ENCODE results near the gene SNED1. TPM values are rescaled to one million over a fixed set of nuclear protein-coding genes. Genes with fewer than 3 reads are reported as not detected.
A peak's percentile ranks its signal among the peaks of the same experiment; 100 is the strongest.

SNED1 gene
- total and polyA plus RNA-seq, 7 donors = 0.69 to 37.1 (median 8.3) TPM

DNA sequence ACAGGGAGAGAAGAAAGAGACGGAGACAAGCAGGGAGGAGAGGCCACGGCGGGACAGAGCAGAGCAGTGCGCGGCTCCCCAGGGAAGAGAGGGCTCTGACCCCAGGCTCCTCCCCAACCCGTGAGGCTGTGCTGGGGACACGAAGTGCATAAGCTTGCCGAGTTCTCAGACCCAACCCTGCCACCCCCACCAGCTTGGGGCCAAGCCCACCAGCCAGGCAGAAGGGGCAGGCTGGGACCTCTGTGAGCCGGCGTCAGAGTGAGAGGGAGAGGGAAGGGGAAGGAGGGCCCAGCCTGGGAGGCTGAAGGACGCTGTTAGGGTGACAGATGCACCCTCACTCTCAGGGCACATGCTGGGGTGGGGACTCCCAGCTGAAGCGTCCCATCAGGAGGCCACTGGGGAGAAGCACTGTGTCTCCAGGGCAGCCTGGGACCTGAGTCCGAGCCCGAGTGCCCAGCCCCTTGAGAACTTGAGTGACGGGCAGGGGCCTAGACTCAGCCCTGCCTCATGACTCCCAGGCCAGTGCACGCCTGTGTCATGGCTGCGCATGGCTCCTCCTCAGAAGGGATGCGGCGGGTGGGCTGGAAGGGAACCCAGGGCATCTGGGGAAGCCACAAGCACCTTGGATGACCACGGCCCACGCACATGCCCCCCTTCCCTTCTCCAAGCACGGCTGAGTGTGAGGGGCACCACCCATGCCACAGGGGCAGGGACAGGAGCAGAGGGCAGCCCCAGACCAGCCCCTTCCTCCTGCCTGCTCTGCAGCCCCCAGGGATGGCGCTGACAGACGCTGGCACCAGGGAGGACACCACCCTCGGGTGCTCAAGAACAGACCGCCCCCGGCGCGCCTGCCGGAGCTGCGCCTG is 72.6 kb downstream of the SNED1 start:
- no peaks in the 10 kb centered on the region for H3K9me3 ChIP-seq
- peaks cover 4 to 15% (median 10%) of the 10 kb centered on the region in 4 donors for H3K36me3 ChIP-seq
- peak; percentile 56 for DNase-seq
- 83% methylated on average over 31 of the region's 31 CpGs for WGBS, 2 donors
- TF ChIP-seq POLR2A (IDR thresholded peaks at IDR 0.05) (no peak), EP300 (IDR thresholded peaks at IDR 0.05) (no peak), POLR2AphosphoS5 (IDR thresholded peaks at IDR 0.05) (no peak)
- TF ChIP-seq, protein P1, sequence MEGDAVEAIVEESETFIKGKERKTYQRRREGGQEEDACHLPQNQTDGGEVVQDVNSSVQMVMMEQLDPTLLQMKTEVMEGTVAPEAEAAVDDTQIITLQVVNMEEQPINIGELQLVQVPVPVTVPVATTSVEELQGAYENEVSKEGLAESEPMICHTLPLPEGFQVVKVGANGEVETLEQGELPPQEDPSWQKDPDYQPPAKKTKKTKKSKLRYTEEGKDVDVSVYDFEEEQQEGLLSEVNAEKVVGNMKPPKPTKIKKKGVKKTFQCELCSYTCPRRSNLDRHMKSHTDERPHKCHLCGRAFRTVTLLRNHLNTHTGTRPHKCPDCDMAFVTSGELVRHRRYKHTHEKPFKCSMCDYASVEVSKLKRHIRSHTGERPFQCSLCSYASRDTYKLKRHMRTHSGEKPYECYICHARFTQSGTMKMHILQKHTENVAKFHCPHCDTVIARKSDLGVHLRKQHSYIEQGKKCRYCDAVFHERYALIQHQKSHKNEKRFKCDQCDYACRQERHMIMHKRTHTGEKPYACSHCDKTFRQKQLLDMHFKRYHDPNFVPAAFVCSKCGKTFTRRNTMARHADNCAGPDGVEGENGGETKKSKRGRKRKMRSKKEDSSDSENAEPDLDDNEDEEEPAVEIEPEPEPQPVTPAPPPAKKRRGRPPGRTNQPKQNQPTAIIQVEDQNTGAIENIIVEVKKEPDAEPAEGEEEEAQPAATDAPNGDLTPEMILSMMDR (IDR thresholded peaks at IDR 0.05) = no peak
- no peak overlapping the region for H3K27ac ChIP-seq
- no peak overlapping the region for H3K4me3 ChIP-seq
- H3K27me3 ChIP-seq = peaks cover 0 to 29% (median 18%) of the 10 kb centered on the region in 3 donors
- intact Hi-C loops (cut with DNase I) = no loop called here
- H3K4me1 ChIP-seq = no peaks in the 10 kb centered on the region

DNA sequence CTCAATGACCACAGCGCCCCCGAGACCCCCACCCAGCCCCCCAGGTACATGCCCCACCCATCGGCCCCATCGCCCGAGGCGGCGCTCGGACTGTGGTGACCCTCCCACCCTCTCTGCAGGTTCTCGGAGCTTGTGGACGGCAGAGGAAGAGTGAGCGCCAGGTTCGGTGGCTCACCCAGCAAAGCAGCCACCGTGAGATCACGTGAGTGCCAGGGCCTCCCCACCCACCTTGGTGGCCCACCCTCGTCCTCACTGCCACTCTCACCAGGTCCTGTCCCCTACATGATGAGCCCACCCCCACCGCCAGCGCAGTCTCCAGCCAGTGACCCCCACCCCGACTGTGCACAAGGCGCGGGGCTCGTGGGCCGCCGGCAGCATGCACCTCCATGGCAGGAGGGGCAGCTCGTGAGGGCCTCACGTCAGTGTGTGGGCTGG is 73.3 kb downstream of the SNED1 start:
- TF ChIP-seq POLR2A (IDR thresholded peaks at IDR 0.05) (no peak), EP300 (IDR thresholded peaks at IDR 0.05) (no peak), POLR2AphosphoS5 (IDR thresholded peaks at IDR 0.05) (no peak)
- TF ChIP-seq, protein P1 (IDR thresholded peaks at IDR 0.05) = no peak
- H3K4me1 ChIP-seq = no peaks in the 10 kb centered on the region
- intact Hi-C loops (cut with DNase I) = no loop called here
- H3K36me3 ChIP-seq = peaks cover 4 to 18% (median 11%) of the 10 kb centered on the region in 4 donors
- no peaks in the 10 kb centered on the region for H3K9me3 ChIP-seq
- H3K27ac ChIP-seq = no peak overlapping the region
- no peak for DNase-seq
- no peak overlapping the region for H3K4me3 ChIP-seq
- 81 to 85% methylated on average over 25 of the region's 25 CpGs for WGBS, 2 donors
- H3K27me3 ChIP-seq = peaks cover 0 to 29% (median 18%) of the 10 kb centered on the region in 3 donors

DNA sequence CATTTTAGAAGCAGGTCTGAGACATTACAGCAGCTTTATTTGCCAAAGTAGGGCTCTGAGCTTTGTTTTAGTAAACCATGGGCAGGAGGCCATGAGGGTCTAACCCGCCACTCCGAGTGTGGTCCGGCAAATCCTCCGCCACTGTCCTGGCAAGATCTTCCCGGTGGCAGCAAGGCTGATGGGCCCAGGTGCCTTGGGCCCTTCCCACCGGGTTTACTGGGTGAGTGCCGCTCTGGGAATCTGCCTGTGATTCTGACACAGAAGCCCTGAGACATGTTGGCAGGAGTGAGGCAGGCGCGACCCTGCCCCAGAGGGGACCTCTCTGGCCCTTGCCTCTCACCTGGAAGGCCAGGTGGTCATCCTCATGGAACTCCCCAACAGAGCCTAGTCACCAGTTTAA is 73.7 kb downstream of the SNED1 start:
- DNase-seq = peak; percentile 44
- peaks cover 0 to 29% (median 18%) of the 10 kb centered on the region in 3 donors for H3K27me3 ChIP-seq
- no peaks in the 10 kb centered on the region for H3K9me3 ChIP-seq
- TF ChIP-seq POLR2A (IDR thresholded peaks at IDR 0.05) (no peak), POLR2AphosphoS5 (IDR thresholded peaks at IDR 0.05) (no peak), EP300 (IDR thresholded peaks at IDR 0.05) (no peak)
- TF ChIP-seq, protein P1 (IDR thresholded peaks at IDR 0.05) = no peak
- no peaks in the 10 kb centered on the region for H3K4me1 ChIP-seq
- intact Hi-C loops (cut with DNase I) = no loop called here
- 70 to 83% methylated on average over 9 of the region's 9 CpGs for WGBS, 2 donors
- no peak overlapping the region for H3K27ac ChIP-seq
- peaks cover 4 to 18% (median 11%) of the 10 kb centered on the region in 4 donors for H3K36me3 ChIP-seq
- H3K4me3 ChIP-seq = no peak overlapping the region

DNA sequence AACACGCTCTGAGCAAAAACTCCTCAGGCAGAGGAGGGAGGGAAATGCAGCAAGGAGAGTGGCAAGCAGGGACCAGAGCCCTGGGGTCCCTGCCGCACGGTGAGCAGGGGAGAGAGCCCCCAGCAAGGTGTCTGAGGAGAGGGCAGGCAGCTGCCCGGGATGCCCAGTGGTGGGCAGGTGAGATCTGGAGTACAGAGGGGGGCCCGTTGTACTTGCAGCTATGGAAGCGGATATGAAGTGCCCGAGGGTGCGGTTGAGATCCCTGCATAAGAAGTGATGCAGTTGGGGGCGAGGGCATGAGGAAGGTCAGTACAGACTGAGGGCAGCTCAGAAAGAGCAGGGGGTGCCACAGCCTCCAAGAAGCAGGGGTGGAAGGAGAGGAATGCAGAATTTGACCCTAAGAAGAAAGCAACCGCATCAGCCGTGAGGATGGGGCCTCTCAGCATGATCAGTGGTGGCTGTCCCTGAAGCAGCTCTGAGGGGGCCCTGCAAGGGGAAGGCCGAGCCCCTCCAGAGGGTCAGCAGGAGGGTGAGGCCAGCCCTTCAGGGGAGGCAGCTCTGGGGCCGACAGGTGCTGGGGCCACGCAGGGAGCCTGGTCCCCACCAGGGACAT is 74.2 kb downstream of the SNED1 start:
- 64 to 77% methylated on average over 14 of the region's 14 CpGs for WGBS, 2 donors
- no peaks in the 10 kb centered on the region for H3K4me1 ChIP-seq
- peaks cover 4 to 18% (median 11%) of the 10 kb centered on the region in 4 donors for H3K36me3 ChIP-seq

More for the DNA sequence above, 74.2 kb downstream of the SNED1 start:
- no peak overlapping the region for H3K4me3 ChIP-seq
- intact Hi-C loops (cut with DNase I) = no loop called here
- H3K27ac ChIP-seq = no peak overlapping the region
- H3K27me3 ChIP-seq = peaks cover 0 to 29% (median 18%) of the 10 kb centered on the region in 3 donors
- H3K9me3 ChIP-seq = no peaks in the 10 kb centered on the region
- TF ChIP-seq, protein P1 (IDR thresholded peaks at IDR 0.05) = no peak
- no peak for TF ChIP-seq POLR2AphosphoS5 (IDR thresholded peaks at IDR 0.05)
- TF ChIP-seq EP300 (IDR thresholded peaks at IDR 0.05) = no peak
- no peak for TF ChIP-seq POLR2A (IDR thresholded peaks at IDR 0.05)
- DNase-seq = no peak

All from sigmoid colon (tissue), 7 donors.